ENCODE results near the gene KLHL17.

Gene KLHL17

GRCh38 chr1:963301-963651 is 2.9 kb downstream of the KLHL17 start:
- DNase-seq (ENCODE audit: low read depth): no peak
- no peak for TF ChIP-seq CTCF (IDR thresholded peaks at IDR 0.05; ENCODE audit: insufficient read depth, low read depth, low read length, missing control alignments)
- H3K4me3 ChIP-seq (ENCODE audit: low read length): no peak overlapping the region

GRCh38 chr1:963746-964525 is 3.6 kb downstream of the KLHL17 start:
- TF ChIP-seq CTCF (IDR thresholded peaks at IDR 0.05; ENCODE audit: insufficient read depth, low read depth, low read length, missing control alignments): no peak
- no peak for DNase-seq (ENCODE audit: low read depth)
- no peak overlapping the region for H3K4me3 ChIP-seq (ENCODE audit: low read length)

GRCh38 chr1:964691-965525 is 4.5 kb downstream of the KLHL17 start:
- no peak for TF ChIP-seq CTCF (IDR thresholded peaks at IDR 0.05; ENCODE audit: insufficient read depth, low read depth, low read length, missing control alignments)
- DNase-seq (ENCODE audit: low read depth): no peak
- no peak overlapping the region for H3K4me3 ChIP-seq (ENCODE audit: low read length)

- TF ChIP-seq CTCF (IDR thresholded peaks at IDR 0.05; ENCODE audit: insufficient read depth, low read depth, low read length, missing control alignments): no peak
- H3K4me3 ChIP-seq (ENCODE audit: low read length): no peak overlapping the region
- DNase-seq (ENCODE audit: low read depth): no peak
Observed at GRCh38 chr1:965526-966134, 5.2 kb downstream of the KLHL17 start.

GRCh38 chr1:966135-966703 is 5.8 kb downstream of the KLHL17 start, which contains the start of gene PLEKHN1:
Gene PLEKHN1 (plus strand): TSS chr1:966482. CDS start chr1:966532, 50 bp downstream.
- TF ChIP-seq CTCF (IDR thresholded peaks at IDR 0.05; ENCODE audit: insufficient read depth, low read depth, low read length, missing control alignments): no peak
- H3K4me3 ChIP-seq (ENCODE audit: low read length): peak within 1 kb of the TSS; percentile 75
- DNase-seq (ENCODE audit: low read depth): peak; percentile 85

- DNase-seq (ENCODE audit: low read depth): peak; percentile 91
- TF ChIP-seq CTCF (IDR thresholded peaks at IDR 0.05; ENCODE audit: insufficient read depth, low read depth, low read length, missing control alignments): no peak
- H3K4me3 ChIP-seq (ENCODE audit: low read length): peak overlapping the region; percentile 75
Observed at GRCh38 chr1:966704-967300, 6.4 kb downstream of the KLHL17 start.
